Stimulated activated CD4-positive, alpha-beta T cell treated with anti-CD3 and anti-CD28 coated beads, Interleukin-4, amount 100 ng/mL, for 24 hours (primary cell): ENCODE measurements around the gene COQ8B.
"Not testable (repeated sequence)": the region's sequence is repeated elsewhere in the genome, so short reads cannot be mapped to it uniquely, and the experiment has no call there.

Source experiments
- DNase-seq: peaks from one replicate; pipeline ENCODE4 v3.0.0-alpha.2; 2020

COQ8B gene

DNA sequence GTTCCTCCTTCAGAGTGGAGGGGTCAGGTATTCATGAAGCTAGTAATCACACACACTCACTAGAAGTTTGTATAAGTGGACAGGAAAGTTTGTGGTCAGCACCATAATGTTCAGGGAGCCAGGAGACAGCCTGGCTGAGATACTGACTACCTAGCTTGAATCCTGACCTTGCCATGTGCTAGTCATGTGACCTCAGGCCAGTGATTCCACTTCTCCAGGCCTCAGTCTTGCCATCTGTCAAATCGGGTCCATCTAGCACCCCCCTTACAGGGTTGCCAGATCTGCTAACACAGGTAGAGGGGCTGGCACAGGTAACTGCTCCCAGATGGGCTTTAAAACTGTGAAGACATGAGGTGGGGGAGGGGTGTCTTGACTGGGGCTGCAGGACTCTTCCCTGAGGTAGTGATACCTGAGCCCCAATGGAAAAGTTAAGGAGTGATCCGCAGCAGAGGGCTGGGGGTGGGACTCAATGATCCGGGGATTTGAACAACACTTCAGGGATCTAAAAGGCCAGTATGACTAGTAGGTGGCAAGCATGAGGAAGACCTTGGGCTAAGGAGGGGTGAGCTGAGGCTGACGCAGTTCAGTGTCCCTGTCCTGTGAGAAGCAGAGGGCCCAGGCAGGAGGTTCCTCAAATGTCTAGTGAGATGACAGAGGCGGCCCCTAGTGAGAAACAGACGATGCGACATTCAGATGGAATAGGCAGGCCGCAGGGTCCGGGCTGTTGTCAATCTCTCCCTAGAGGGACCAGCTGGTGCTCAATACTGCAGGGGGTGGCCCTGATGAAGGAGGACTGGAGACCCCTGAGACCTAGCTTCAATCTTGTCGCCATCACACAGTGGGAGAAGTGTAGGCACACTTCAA is 25.1 kb upstream of the COQ8B start:
- no peak for DNase-seq

DNA sequence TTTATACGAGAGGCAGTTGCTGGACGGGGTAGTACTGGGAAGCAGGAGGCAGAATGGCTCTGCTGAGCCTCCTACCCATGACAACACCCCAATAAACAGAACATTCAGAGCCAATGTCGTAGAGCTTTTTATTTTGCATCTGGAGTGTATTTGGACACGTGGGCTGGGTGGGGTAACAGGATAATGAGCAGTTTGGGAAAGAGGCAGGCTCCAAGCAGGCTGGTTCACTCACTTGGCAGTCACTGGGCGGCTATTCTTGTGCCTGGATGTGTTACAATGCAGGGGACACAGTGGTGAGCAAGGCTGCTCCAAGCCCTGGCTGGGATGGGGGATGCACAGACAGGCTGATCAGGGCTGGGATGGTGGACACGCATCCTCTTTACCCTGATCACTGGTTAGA is 24.1 kb upstream of the COQ8B start:
- DNase-seq = no peak

DNA sequence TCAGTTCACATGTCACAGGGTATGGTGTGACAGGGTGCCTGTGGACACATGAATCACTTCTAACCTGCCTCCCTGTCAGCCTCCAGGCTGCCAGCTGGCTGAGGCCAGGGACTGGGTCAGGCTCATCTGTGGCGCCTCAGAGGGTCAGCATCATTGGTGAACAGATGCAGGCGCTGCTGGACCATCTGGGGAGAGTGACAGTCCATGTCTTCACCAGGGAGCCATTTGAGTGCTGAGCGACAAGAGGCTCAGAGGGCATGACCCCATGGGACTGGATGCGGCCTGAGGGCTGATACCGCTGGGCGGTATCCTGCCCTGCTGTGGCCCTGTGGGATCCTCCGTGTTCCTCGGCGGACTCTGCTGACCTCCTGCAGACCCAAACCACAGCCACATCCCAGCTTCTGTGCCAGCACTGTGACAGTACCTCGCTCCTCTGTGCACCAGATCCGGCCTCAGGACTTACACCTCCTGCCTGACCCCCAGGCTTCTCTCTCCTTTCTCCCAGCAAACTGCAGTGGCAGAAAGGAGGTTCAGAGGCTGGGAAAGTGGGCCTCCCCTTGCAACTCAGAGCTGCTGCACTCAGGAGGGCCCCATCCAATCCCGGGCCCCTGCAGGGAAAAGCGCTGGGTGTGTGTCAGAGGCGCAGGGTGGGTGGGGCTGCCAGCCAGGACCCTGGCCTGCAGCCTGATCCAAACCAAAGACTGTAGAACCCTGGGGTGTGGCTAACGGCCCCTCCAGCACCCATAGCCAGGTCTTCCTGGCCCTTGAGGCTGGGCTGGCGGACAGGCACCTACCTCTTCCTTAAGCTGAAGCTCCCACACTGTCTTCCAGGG is 23.4 kb upstream of the COQ8B start:
- DNase-seq = no peak

DNA sequence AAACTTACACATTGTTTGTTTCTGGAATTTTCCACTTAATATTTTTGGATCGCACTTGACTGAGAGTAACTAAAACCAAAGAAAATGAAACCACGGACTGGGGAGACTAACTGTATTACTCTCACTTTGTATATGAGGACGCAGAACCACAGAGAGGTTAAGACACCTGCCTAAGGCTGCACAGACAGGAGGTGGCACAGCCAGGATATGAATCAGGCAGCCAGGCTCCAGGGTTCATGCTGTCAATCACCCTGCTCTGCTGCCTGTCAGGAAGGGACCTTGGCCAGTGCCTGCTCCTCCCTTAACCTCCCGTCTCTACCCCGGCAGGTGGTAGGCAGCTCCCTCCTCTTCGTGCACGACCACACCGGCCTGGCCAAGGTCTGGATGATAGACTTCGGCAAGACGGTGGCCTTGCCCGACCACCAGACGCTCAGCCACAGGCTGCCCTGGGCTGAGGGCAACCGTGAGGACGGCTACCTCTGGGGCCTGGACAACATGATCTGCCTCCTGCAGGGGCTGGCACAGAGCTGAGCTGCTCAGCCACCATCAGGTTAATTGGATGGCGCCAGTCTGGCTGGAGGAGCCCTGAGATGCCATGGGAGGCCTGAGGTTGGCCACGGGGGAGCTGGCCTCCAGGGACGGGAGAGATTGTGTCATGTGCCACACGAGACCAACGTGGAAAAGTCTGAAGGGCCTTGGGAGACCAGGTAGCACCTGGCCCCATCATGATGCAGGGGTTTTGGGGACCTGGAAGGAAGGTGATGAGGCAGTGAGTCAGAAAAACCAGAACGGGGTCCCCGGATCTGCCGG is 22.5 kb upstream of the COQ8B start:
- no peak for DNase-seq

DNA sequence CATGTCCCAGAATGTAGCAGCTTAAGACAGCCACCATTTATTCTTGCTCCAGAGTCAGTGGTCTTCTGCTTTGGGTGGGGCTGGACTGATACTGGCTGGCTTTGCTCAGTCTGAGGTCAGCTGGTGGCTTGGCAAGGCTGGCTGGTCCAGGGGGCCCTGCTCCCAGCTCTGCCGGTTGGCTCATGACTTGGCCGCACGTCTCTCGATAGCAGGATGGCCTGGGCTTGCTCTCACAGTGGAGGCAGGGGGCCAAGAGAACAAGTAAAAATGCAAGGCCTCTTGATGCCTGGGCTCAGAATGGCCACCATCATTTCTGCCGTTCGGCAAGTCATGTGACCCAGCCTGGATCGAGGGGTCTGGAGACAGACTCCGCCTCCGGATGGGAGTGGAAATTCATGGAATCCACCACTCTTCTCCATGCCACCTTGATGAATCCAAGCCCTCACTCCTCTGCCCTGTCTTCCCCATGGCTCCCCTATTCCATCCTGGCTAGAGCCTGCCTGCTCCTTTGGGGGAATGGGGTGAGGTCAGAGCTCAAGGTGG is 20.5 kb upstream of the COQ8B start:
- DNase-seq = no peak

DNA sequence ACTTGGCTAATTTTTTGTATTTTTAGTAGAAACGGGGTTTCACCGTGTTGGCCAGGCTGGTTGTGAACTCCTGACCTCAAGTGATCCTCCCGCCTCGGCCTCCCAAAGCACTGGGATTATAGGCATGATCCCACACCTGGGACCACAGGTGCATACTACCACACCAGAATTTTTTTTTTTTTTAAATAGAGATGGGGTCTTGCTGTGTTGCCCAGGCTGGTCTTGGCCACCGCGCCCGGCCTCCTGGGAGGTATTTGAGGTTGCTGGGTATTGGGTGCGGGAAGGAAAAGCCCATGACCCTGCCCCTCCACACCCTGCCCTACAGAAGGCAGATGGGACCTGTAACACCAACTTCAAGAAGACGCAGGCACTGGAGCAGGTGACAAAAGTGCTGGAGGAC is 20.0 kb upstream of the COQ8B start:
- DNase-seq = no peak

DNA sequence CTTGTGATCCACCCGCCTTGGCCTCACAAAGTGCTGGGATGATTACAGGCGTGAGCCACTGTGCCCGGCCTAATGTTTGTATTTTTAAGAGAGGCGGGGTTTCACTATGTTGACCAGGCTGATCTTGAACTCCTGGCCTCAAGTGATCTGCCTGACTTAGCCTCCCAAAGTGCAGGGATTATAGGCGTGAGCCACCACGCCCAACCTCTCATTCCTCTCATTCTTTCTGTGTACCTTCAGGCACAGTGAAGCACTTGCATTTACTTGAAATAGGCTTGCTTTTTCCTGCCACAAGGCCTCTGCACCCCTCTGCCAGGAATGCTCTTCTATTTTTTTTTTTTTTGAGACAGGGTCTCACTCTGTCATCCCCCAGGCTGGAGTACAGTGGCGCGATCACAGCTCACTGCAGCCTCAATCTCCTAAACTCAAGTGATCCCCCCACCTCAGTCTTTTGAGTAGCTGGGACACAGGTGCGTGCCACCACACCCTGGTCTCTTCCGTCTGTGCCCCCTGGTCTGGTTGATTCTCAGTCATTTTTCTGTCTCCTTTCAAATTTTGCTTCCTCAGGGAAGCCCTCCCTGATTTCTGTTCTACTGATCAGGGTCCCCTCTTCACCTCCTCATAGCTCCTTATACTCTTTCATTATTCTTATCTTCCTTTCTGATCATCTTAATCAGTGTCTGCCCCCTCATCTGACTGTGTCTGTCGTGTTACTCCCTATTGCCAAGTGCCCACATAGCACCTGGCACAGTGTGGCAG is 18.5 kb upstream of the COQ8B start:
- no peak for DNase-seq

DNA sequence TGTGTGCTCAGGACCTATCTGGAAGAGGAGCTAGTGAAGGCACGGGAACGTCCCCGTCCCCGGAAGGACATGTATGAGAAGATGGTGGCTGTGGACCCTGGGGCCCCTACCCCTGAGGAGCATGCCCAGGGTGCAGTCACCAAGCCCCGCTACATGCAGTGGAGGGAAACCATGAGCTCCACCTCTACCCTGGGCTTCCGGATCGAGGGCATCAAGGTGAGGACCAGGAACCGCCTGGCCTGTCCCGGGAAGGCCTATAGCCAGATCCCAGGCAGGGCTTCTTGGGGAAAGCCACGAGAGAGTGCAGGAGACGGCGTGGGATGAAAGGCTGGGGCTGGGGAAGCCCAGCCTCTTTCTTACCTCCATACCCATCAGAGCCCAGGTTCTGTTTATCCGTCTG is 16.5 kb upstream of the COQ8B start:
- DNase-seq = no peak

DNA sequence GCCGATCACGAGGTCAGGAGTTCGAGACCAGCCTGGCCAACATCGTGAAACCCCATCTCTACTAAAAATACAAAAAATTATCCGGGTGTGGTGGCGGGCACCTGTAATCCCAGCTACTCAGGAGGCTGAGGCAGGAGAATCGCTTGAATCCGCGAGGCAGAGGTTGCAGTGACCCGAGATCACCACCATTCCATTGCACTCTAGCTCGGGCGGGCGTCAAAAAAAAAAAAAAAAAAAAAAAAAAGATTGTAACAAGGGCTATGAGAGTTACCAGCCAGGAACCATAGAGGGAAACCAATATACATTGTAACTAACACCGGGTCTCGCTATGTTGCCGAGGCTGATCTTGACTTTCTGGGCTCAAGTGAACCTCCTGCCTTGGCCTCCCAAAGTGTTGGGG is 15.6 kb upstream of the COQ8B start:
- not testable (repeated sequence) for DNase-seq

DNA sequence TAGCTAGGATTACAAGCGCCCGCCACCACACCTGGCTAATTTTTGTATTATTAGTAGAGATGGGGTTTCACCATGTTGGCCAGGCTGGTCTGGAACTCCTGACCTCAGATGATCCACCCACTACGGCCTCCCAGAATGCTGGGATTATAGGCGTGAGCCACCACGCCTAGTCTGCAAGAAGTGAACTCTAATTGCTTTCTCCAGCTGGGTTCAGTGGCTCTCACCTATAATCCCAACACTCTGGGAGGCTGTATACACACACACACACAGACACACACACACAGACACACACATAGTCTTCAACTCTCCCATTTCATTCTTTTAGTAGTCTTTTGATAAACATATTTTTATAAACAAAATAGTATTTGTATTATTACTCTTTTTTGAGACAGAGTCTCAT is 13.4 kb upstream of the COQ8B start:
- not testable (repeated sequence) for DNase-seq

DNA sequence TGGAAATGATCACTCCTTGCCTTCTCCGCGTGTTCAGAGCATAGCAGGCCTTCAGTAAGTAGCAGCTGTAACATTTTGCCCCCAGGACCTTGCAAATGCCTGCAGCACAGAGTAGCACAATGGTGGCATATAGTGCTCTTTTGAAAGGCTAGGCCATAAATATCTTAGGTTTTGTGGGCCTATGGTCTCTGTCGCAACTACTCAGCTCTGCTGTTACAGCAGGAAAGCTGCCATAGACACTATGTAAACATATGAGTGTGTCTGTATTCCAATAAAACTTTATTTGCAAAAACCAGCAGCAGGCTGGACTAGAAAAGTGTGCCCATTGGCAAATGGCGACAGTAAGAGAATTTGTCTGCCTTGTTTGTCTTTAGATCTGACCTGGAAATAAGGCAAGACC is 9.6 kb upstream of the COQ8B start:
- DNase-seq = no peak

DNA sequence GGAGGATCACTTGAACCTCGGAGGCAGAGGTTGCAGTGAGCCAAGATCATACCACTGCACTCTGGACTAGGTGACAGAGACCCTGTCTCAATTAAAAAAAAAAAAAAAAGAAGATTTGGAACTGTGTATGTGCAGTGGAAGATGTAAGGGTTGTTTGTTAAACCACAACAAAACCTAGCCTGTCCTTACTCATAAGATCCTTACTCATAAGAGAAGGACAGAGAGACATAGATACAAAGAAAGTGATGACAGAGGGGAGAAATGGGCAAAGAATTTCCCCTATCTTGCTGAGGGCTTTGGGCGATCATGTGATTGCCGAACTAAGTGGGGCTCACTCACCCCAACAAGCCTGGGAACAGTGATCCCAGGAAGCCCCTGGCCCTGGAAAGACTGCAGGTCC is 8.2 kb upstream of the COQ8B start:
- no peak for DNase-seq

DNA sequence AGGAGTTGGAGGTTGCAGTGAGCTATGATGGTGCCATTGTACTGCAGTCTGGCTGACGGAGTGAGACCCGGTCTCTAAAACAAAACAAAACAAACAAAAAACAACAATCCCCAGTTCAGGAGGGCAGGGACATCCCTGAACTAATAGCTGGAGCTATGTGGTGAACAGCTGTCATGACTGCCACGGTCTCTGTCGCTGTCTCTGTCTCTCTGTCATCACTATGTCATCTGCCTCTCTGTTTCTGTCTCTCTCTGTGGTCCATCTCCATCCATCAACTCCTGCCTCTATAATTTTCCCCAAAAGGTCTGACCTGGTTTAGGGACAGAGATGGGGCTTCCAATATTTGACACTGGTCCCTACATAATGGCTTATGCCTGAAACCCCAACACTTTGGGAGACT is 7.6 kb upstream of the COQ8B start:
- DNase-seq = no peak

DNA sequence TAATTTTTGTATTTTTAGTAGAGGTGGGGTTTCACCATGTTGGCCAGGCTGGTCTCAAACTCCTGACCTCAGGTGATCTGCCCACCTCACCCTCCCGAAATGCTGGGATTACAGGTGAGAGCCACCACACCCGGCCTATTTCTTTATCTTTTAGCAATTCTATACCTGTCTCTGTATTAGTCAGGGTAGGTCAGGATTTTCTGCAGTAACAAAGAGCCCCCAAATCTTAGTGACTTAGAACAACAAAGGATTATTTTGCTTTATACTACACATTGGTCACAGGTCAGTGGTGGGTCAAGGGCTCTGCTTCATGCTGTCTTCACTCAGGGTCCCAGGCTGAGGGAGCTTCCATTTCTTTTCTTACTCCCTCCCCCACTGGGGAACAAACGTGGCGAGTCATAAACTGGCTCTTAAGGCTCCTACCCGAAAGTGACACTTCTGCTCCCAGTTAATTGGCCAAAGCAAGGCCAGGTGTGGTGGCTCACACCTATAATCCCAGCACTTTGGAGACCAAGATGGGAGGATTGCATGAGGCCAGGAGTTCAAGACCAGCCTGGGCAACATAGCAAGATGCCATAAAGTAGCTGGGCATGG is 7.1 kb upstream of the COQ8B start:
- no peak for DNase-seq

DNA sequence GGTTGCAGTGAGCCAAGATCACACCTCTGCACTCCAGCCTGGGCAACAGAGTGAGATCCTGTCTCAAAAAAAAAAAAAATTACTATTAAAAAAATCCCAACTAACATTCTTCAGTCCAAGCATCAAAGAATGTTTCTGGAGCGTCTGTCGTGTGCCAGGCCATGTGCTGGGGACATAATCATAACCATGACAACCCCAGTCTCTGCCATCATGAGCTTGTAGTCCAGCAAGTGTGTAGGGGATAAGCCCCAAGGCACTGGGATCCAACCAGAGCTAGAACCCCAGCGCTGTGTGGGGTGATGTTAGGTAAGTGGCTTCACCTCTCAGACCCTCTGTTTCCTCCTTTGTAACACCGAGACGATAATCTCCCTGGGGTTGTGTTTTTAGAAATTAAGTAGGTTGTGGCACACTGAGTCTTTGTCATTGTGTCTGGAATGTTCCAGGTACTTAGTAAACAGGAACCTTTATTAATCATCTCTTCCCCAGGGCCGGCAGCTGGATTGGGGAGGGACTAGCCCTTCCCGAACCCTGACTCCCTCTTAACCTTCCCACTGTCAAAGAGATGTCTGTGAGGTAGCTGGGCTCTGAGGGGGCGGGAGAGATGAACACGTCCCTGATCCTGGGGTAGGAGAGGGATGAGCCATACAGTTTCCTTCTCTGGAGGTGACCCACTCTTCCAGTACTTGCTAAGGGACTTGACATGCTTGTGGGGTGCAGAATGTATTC is 5.4 kb upstream of the COQ8B start:
- no peak for DNase-seq

DNA sequence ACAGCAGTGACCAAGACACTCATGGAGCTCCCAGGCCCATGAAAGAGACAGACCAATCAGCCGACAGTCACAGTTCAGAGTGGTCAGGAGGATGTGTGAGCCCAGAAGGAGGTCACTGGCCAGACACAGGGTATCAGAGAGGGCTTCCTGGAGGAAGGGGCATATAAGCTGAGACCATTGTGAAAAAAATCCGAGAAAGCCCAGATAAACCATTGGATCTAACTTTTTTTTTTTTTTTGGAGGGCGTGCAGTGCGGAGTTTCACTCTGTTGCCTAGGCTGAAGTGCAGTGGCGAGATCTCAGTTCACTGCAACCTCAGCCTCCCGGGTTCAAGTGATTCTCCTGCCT is 4.4 kb upstream of the COQ8B start:
- no peak for DNase-seq

DNA sequence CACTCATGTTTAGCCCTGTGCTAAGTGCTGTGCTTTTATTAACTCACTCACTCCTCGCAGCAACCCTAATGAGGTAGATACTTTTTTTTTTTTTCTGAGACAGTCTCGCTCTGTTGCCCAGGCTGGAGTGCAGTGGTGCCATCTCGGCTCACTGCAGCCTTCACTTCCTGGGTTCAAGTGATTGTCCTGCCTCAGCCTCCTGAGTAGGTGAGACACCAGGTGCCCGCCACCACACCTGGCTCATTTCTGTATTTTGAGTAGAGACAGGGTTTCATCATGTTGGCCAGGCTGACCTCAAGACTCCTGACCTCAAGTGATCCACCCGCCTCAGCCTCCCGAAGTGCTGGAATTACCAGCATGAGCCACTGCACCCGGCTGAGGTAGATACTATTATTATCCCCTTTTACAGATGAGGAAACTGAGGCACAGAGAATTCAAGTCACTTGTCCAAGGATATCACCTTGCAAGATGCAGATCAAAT is 2.8 kb upstream of the COQ8B start:
- no peak for DNase-seq

DNA sequence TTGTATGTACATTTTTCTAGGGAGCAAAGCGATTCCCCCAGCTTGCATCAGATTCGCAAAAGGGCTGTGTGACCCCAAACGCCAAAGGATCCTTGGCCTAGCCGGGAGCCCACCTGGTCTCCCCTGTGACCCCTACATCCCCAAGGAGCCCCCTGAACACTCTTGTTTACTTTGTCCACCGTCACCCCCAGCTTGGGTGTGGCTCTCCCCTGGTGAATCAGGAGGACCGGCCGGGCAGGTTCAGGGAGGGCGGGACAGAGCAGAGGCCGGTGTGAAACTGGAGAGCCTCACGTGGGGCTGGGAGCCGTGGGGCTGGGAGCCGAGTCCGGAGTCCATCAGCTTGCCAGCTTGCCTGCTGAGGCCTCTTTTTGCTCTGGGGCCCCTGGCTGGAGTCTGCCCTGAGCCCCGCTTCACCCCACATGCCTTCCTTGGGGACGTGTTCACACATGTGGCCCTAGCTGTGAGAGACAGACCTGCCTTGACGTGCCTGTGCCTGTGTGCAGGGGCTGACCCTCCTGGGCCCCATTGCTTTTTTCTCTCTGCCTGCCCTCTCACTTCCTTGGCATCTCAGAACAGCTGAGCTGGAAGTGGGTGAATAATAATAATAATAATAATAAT is 2.2 kb upstream of the COQ8B start:
- no peak for DNase-seq

DNA sequence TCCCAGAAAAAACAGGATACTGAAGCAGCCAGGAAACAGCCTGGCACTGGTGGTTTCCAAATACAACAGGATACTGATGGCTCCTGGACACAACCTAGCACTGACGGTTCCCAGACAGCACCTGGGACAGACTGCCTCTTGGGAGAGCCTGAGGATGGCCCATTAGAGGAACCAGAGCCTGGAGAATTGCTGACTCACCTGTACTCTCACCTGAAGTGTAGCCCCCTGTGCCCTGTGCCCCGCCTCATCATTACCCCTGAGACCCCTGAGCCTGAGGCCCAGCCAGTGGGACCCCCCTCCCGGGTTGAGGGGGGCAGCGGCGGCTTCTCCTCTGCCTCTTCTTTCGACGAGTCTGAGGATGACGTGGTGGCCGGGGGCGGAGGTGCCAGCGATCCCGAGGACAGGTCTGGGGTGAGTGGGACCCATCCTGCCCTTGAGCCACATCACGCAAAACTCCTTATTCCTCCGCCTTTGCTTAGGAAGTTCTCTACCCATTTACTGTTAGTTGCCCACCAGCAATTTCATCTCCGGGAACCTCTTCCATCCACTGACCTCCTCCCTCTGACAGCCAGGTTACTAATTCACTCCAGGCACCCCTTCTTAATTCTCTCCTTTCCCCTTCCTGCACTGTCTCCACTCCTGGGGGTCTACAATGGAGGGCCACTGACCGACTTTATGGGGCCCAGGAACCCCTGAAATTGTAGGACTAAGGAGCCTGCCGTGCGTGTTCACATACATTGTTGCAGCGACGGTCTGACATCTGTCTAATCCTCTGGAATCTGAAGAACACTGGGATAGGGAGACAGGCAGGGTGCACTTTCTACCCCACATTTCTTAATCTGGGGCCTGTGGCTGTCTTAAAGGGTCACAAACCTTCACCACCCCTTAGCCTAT is 1.4 kb upstream of the COQ8B start:
- DNase-seq = no peak
